ENCODE measurements around the gene PPP1R14B.
A peak's percentile ranks its signal among the peaks of the same experiment; 100 is the strongest.

PPP1R14B gene

GRCh38 chr11:64281957-64282770, 35.4 kb upstream of the PPP1R14B start:
- DNase-seq (ENCODE audit: low read depth), result no peak

DNA sequence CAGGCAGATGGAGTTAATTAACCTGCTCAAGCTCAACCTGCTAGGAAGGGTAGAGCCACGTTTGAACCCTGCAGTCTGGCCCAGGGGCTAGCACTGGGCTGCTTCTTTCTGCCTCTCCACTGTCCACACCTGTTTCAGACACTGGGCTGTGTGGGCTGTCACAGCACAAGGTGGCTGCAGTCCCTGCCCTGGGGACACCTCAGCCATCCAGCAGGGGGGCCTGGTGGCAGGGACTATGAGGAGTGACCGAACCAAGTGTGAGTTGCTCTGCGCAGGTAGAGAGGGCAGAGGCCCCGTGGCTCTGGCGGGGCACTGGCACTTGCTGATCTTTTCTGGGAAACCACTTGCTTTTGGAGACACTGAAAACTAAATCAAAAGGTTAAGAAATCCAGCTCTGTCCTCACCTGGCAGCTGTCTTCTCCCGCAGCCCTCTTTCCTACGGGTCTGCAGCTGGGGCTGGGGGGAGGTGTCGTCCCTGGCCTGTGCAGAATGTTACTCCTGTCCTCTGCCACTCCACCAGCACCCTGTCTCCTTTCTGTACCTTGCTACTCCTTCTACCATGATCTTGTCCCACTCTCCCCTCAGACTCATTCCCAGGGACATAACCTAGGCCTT, 31.9 kb upstream of the PPP1R14B start:
- no peak for DNase-seq (ENCODE audit: low read depth)

DNA sequence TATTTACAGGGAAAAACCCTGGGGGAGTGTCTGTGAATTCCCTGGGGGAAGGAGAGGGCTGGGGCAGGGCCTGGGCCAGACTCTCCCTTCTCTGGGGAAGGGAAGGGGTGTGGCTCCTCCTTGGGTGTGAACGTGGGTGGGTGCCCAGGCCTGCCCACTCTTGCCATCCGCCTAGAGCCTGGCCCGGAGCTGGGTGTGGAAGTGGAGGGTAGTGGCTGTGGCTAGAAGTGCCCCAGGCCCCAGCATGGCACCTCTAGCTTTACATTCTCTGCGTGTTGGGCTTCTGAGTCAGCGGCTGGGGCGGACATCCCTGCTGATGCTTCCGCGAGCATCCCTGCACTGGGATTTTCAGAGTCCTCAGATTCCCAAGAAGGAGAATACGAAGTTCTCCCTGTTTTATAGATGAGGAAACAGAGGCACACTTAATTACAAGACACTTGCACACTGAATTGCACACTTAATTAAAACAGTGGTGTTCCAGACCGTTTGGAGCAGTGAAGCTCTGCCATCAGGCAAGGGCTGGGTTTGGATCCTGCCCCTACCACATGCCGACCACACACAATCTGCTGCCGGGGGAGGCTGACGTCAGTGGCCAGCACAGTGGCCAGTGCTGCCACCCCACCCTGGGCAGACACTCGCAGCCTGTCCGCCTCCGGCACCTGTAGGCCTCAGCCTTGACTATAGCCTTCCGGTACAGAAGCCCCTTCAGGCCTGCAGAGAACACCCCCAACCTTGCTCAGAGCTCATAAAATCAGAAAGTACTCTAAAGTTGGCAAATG, 30.1 kb upstream of the PPP1R14B start:
- no peak for DNase-seq (ENCODE audit: low read depth)

DNA sequence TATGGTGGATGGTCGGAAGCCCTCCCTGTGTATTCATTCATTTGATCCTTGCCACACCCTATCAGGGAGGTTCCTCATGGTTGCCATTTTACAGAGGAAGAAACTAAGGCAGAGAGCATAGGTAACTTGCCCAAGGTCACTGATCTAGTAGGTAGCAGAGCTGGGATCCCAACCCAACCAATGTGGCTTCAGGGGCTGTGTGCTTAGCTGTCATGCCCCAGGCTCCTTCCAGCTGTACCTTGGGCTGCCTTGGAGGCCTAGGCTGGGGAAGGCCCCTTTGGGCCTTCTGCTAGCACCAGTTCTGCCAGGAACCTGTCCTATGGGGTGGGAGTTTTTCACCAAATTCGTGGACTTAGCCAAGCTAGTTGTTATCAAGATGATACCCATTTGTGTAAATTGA, 29.1 kb upstream of the PPP1R14B start:
- DNase-seq (ENCODE audit: low read depth), result no peak

- no peak for DNase-seq (ENCODE audit: low read depth)
Measured at GRCh38 chr11:64275031-64275800, 28.5 kb upstream of the PPP1R14B start.

DNA sequence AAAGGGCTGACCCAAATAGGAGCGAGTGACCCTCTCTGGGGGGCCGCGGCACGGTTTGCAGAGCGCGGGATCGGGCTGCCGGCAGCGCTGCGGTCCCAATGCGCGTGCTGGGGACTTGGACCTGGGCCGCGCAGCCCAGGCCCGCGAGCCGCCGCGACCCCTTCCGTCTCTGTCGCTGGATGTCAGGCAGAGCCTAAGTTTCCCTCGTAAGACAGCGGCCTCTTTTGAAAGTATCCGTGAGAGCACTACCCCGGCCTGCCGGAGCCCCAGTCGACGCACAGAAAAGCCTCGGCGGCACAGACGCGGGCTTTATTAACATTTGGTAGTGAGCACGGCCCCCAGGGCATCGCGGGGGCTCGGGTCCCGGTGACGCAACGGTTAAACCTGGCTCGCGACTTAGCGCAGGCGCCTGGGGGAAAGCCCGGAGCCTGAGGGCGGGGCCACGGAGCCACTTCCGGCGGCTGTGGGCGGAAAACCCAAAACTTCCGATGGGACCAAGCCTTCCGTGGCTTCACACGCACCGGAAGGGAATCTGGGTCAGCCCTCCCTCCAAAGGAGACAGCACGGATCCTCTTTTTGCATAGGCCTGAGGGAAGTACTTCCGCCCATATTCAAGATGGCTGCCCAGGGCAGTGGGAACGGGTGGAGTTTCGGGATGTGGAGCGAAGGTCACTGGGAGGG, 22.9 kb upstream of the PPP1R14B start:
- DNase-seq (ENCODE audit: low read depth), result peak; percentile 99

DNA sequence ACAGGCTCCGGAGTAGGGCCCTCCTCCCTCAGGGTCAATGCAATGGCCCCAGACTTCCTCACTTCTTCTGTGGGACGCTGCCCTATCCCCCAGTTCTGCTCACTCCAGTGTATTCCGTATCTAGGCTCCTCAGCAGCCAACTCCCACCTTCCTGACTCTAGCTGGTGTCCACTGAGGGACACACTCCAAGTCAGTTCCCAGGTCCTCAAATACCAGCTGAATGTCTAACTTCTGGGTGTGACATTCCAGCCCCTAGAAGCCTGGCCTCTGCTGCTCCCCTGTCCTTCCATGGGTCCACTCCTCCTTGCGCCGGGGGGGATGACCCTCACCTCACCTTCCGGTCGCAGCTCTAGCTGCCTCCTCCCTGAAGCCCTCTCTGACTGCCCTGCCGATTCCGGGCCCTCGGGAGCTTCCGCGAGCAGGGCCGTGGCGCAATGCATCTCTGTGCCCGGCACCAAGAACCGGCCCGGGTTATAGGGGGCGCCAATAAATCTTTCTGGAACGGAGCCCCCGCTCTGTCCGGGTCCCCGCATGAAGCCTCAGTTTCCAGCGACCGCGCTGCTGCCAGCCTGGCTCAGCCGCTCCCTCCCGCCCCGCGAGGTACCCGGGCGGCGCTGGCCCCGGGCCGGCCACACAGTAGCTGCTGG, 22.3 kb upstream of the PPP1R14B start:
- DNase-seq (ENCODE audit: low read depth), result no peak

GRCh38 chr11:64268025-64268892, 21.5 kb upstream of the PPP1R14B start:
- no peak for DNase-seq (ENCODE audit: low read depth)

DNA sequence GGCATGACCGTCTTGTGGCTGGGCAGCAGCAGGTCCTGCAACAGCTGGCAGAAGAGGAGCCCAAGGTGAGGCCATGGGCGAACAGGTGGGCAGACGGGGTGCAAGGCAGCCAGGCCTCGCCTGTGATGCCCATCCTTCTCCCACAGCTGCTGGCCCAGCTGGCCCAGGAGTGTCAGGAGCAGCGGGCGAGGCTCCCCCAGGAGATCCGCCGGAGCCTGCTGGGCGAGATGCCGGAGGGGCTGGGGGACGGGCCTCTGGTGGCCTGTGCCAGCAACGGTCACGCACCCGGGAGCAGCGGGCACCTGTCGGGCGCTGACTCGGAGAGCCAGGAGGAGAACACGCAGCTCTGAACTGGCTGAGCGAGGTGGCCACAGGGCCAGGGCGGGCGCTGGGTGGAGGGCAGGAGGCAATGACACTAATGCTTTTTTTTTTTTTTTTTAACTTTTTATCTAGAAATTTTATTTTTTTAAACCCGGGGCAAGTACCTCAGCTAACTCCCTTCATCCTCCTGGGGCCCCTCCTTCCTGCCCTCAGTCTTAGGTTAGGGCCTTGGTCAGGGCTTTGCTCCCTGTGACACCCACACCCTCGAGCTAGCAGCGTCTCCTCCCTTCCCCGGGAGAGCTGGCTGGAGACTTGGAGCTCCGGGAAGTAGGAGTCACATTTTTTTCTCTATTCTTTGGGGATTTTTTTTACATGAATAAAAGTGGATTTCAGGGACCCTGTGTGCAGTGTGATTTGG, 20.6 kb upstream of the PPP1R14B start:
- no peak for DNase-seq (ENCODE audit: low read depth)

GRCh38 chr11:64266339-64266738, 19.6 kb upstream of the PPP1R14B start:
- no peak for DNase-seq (ENCODE audit: low read depth)

GRCh38 chr11:64265176-64266160, 18.7 kb upstream of the PPP1R14B start:
- no peak for DNase-seq (ENCODE audit: low read depth)

- no peak for DNase-seq (ENCODE audit: low read depth)
Measured at GRCh38 chr11:64264371-64264852, 17.7 kb upstream of the PPP1R14B start.

- no peak for DNase-seq (ENCODE audit: low read depth)
Measured at GRCh38 chr11:64263947-64264317, 17.2 kb upstream of the PPP1R14B start.

- no peak for DNase-seq (ENCODE audit: low read depth)
Measured at GRCh38 chr11:64263021-64263946, 16.5 kb upstream of the PPP1R14B start.

DNA sequence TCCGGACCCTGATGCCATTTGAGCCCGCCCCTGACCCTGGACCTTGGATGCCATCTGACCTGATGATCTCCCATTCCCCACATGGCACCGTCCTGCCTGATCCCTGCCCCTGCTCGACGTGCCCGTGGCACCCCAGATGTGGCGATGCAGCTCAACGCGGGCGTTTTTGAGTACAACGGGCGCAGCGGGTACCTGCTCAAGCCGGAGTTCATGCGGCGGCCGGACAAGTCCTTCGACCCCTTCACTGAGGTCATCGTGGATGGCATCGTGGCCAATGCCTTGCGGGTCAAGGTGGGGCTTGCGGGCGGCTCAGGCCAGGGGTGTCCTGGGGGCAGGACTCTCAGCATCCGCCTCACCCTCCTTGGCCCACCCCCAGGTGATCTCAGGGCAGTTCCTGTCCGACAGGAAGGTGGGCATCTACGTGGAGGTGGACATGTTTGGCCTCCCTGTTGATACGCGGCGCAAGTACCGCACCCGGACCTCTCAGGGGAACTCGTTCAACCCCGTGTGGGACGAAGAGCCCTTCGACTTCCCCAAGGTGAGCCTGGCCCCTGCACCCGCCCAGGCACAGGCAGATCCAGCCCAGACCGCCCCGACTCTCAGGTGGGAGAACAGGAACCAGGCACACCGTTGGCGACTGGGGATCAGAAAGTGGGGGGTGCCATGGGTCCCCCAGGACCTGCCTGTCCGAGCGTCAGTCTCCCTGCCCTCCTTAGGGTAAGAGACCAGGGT, 15.7 kb upstream of the PPP1R14B start:
- no peak for DNase-seq (ENCODE audit: low read depth)

- no peak for DNase-seq (ENCODE audit: low read depth)
Measured at GRCh38 chr11:64261556-64262080, 14.9 kb upstream of the PPP1R14B start.
